Activated CD4-positive, alpha-beta T cell treated with anti-CD3 and anti-CD28 coated beads, Interleukin-10, Interleukin-2, amounts not matched to agents 100 ng/mL and 50 ng/mL, durations not matched to agents 16 hours and 8 hours (primary cell): ENCODE data around the gene RNASE12.
"Not testable (repeated sequence)": the region's sequence is repeated elsewhere in the genome, so short reads cannot be mapped to it uniquely, and the experiment has no call there.

Experiments used
- DNase-seq: peaks from one replicate; pipeline ENCODE4 v3.0.0-alpha.2; 2020

The RNASE12 gene

GRCh38 chr14:20591235-20591634, at the start of gene RNASE12:
TSS of gene RNASE12 (minus strand) at chr14:20591376. CDS start at chr14:20590723, 653 bp downstream.
- no peak for DNase-seq

- DNase-seq = peak; percentile 92
Observed at GRCh38 chr14:20632831-20633691, 41.9 kb upstream of the RNASE12 start.

GRCh38 chr14:20632448-20632830, 41.3 kb upstream of the RNASE12 start:
- peak; percentile 65 for DNase-seq

- no peak for DNase-seq
Observed at GRCh38 chr14:20631880-20632389, 40.8 kb upstream of the RNASE12 start.

GRCh38 chr14:20631023-20631879, 40.1 kb upstream of the RNASE12 start:
- peak; percentile 80 for DNase-seq

- DNase-seq = peak; percentile 84
Observed at GRCh38 chr14:20630340-20631022, 39.3 kb upstream of the RNASE12 start.

- no peak for DNase-seq
Observed at GRCh38 chr14:20628063-20628854, 37.1 kb upstream of the RNASE12 start.

- DNase-seq = no peak
Observed at GRCh38 chr14:20627346-20628027, 36.3 kb upstream of the RNASE12 start.

GRCh38 chr14:20626274-20626673, 35.1 kb upstream of the RNASE12 start:
- no peak for DNase-seq

- peak; percentile 81 for DNase-seq
Observed at GRCh38 chr14:20624495-20625070, 33.4 kb upstream of the RNASE12 start.

GRCh38 chr14:20623798-20624197, 32.6 kb upstream of the RNASE12 start:
- peak; percentile 73 for DNase-seq

GRCh38 chr14:20622816-20623291, 31.7 kb upstream of the RNASE12 start:
- no peak for DNase-seq

GRCh38 chr14:20620798-20621478, 29.8 kb upstream of the RNASE12 start:
- DNase-seq = no peak

- not testable (repeated sequence) for DNase-seq
Observed at GRCh38 chr14:20619688-20620087, 28.5 kb upstream of the RNASE12 start.

- DNase-seq = no peak
Observed at GRCh38 chr14:20618271-20618749, 27.1 kb upstream of the RNASE12 start.

- no peak for DNase-seq
Observed at GRCh38 chr14:20617138-20618003, 26.2 kb upstream of the RNASE12 start.

- DNase-seq = no peak
Observed at GRCh38 chr14:20615996-20616395, 24.8 kb upstream of the RNASE12 start.

GRCh38 chr14:20614038-20614840, 23.1 kb upstream of the RNASE12 start:
- DNase-seq = peak; percentile 51
